Lung (tissue), 12 donors: ENCODE measurements around the gene PACRG. TPM values are rescaled to one million over a fixed set of nuclear protein-coding genes. Genes with fewer than 3 reads are reported as not detected.

Source experiments
- ATAC-seq: fragments of 200-7000 bp; cut with Tn5 transposase; one replicate; pipeline ENCODE4 v1.9.1; 2020; ENCODE audit warnings: moderate number of reproducible peaks; ENCODE audit not compliant: insufficient read depth, low FRiP score
- DNase-seq, 3 donors: peaks; one replicate each; pipeline ENCODE4 v3.0.0-alpha.2; 2013 to 2017
- H3K27ac ChIP-seq, 2 donors: one replicate each; pipeline ENCODE4 v1.5.1; 2013; ENCODE audit warnings: mild to moderate bottlenecking in 2 of 2, moderate library complexity in 2 of 2, control low read depth in 1 of 2, inconsistent platforms in 1 of 2, low read depth in 1 of 2, low read length in 1 of 2
- H3K27me3 ChIP-seq, 3 donors: one replicate each; pipeline ENCODE4 v1.5.1; 2013; ENCODE audit warnings: low read length in 2 of 3; ENCODE audit not compliant: control insufficient read depth in 3 of 3, insufficient read depth in 3 of 3
- H3K36me3 ChIP-seq, 4 donors: one replicate each; pipeline ENCODE4 v1.5.1; 2013; ENCODE audit warnings: low read length in 4 of 4, mild to moderate bottlenecking in 1 of 4, moderate library complexity in 1 of 4; ENCODE audit not compliant: control insufficient read depth in 4 of 4, insufficient read depth in 4 of 4
- H3K4me1 ChIP-seq, 5 donors: one replicate each; pipeline ENCODE4 v1.5.1; 2013; ENCODE audit warnings: low read length in 5 of 5, mild to moderate bottlenecking in 2 of 5, moderate library complexity in 1 of 5; ENCODE audit not compliant: control insufficient read depth in 5 of 5, insufficient read depth in 5 of 5
- H3K4me3 ChIP-seq: one replicate; pipeline ENCODE4 v1.5.1; 2013; ENCODE audit warnings: mild to moderate bottlenecking, control low read depth, moderate library complexity
- H3K9ac ChIP-seq, 2 donors: one replicate each; pipeline ENCODE4 v1.5.1; 2013; ENCODE audit warnings: low read length in 2 of 2, control low read depth in 1 of 2; ENCODE audit not compliant: insufficient read depth in 1 of 2
- H3K9me3 ChIP-seq, 4 donors: one replicate each; pipeline ENCODE4 v1.5.1; 2013; ENCODE audit warnings: low read length in 3 of 4, mild to moderate bottlenecking in 1 of 4, moderate library complexity in 1 of 4; ENCODE audit not compliant: control insufficient read depth in 4 of 4, insufficient read depth in 3 of 4
- WGBS, 2 donors: extraction: QIAGEN DNeasy Blood & Tissue Kit; methylation state at CpG; one replicate each; pipeline ENCODE4 v1.1.7; 2013; 5-methylcytosine and 5-hydroxymethylcytosine counted together
- polyA plus RNA-seq, 2 donors: library from polyadenylated mRNA; stranded (reverse); fragments of 200-250 nt; gene quantifications; one replicate each; pipeline ENCODE4 v1.2.1, GENCODE V29; 2013
- total RNA-seq, 2 donors: library from RNA; depleted of rRNA in 1 of 2; stranded (reverse); fragments of >200 nt in 1 of 2; gene quantifications; one replicate each; pipeline ENCODE4 v1.2.1, GENCODE V29; 2014 to 2021
- TF ChIP-seq, protein P1 (sequence below): IDR thresholded peaks from 2 replicates; pipeline ENCODE4 v1.5.1; 2012; ENCODE audit warnings: mild to moderate bottlenecking; ENCODE audit errors: control extremely low read depth, extremely low read depth
- donor health status: control.
- donor health status: control.
- donor health status: Bipolar disorder and iron deficiency.
- donor health status: healthy.
- donor health status: DM: yes; HTN: yes; CAD: no.

Gene PACRG
- total and polyA plus RNA-seq, 4 donors, result 3.8 to 26.6 (median 7.4) TPM

DNA sequence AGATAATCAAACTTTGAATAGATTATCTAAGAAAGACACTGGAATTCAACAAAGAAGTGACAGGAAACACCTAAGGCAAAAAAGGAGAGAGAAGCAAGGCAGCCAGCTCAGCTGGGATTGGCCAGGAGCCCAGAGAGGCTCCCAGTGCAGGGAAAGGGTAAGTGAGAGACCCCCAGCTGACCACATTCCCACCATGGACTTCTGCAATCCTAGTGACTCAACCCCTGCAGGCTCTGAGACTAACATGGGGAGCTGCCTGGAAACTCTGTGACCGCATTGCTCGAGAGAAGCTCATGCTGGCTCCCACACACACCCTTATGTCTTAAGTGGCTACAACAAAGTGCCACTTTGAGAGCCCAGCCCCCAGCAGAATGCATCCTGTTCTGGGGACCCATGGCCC is 215.1 kb downstream of the PACRG start:
- Histone ChIP-seq H3K27me3 (no peaks in the 10 kb centered on the region), H3K4me1 (peaks cover 0 to 10% (median 0%) of the 10 kb centered on the region in 5 donors), H3K9ac (no peak overlapping the region), H3K27ac (no peak overlapping the region), H3K9me3 (peaks cover 0 to 12% (median 1%) of the 10 kb centered on the region in 4 donors), H3K36me3 (no peaks in the 10 kb centered on the region), H3K4me3 (no peak overlapping the region)
- 85 to 90% methylated on average over 2 of the region's 2 CpGs for WGBS, 2 donors
- ATAC-seq (no peak), DNase-seq (peak in 1 of 3 donors; percentile 28)
- TF ChIP-seq, protein P1, sequence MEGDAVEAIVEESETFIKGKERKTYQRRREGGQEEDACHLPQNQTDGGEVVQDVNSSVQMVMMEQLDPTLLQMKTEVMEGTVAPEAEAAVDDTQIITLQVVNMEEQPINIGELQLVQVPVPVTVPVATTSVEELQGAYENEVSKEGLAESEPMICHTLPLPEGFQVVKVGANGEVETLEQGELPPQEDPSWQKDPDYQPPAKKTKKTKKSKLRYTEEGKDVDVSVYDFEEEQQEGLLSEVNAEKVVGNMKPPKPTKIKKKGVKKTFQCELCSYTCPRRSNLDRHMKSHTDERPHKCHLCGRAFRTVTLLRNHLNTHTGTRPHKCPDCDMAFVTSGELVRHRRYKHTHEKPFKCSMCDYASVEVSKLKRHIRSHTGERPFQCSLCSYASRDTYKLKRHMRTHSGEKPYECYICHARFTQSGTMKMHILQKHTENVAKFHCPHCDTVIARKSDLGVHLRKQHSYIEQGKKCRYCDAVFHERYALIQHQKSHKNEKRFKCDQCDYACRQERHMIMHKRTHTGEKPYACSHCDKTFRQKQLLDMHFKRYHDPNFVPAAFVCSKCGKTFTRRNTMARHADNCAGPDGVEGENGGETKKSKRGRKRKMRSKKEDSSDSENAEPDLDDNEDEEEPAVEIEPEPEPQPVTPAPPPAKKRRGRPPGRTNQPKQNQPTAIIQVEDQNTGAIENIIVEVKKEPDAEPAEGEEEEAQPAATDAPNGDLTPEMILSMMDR, result no peak

DNA sequence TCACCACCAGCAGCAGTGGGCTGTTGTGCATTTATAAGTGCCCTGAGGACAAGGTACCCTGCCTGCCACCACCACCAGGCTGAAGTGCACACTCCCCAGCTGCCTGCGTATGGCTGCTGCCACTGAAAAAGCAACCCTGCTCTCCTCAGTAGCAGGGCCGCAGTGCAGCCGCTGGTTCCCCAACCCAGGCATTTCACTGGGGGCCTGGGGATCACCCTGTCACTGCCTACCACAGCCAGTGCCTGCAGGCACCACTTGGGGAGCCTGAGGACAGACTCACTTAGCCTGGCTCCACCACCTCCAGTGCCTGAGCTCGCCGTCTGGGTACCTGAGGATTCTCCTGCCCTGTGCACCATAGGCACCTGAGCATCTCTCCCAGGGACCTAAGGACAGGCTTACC is 215.6 kb downstream of the PACRG start:
- Histone ChIP-seq H3K36me3 (no peaks in the 10 kb centered on the region), H3K9ac (no peak overlapping the region), H3K27me3 (no peaks in the 10 kb centered on the region), H3K4me3 (no peak overlapping the region), H3K4me1 (peaks cover 0 to 10% (median 0%) of the 10 kb centered on the region in 5 donors), H3K9me3 (peaks cover 0 to 12% (median 1%) of the 10 kb centered on the region in 4 donors), H3K27ac (no peak overlapping the region)
- DNase-seq, result no peak
- TF ChIP-seq, protein P1, result no peak
- WGBS, 2 donors, result 75 to 88% methylated on average over 5 of the region's 5 CpGs
- no peak for ATAC-seq

DNA sequence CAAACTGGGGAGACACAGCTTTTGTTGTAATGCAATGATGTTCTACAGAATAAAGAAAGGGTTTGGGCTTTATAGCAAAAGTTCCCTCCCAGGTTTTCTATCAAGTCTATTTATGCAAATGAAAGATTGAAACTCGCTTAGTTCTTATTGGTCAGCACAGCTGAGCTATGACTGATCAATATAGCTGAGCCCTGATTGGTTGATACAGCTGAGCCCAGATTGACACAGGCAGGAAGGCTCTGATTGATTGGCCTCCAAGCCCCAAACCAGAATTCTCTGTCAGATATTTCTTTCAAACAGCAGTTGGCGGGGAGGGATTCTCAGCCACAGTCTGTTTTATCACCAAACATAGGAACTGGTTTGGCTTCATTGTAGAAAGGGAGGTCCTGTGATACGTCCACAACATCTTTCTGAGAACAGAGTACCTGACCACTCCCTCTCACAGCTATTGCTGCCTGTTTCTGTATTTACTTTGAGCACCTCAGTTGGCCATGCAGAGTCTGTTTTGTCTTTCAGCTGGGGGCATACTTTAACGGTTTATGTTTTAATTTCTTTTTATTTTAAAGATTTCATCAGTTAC is 223.5 kb downstream of the PACRG start:
- Histone ChIP-seq H3K9ac (no peak overlapping the region), H3K9me3 (no peaks in the 10 kb centered on the region), H3K4me1 (no peaks in the 10 kb centered on the region), H3K4me3 (no peak overlapping the region), H3K27me3 (no peaks in the 10 kb centered on the region), H3K27ac (no peak overlapping the region), H3K36me3 (no peaks in the 10 kb centered on the region)
- TF ChIP-seq, protein P1, result no peak
- ATAC-seq (no peak), DNase-seq (no peak)
- WGBS, 2 donors, result 72 to 85% methylated on average over 4 of the region's 4 CpGs

DNA sequence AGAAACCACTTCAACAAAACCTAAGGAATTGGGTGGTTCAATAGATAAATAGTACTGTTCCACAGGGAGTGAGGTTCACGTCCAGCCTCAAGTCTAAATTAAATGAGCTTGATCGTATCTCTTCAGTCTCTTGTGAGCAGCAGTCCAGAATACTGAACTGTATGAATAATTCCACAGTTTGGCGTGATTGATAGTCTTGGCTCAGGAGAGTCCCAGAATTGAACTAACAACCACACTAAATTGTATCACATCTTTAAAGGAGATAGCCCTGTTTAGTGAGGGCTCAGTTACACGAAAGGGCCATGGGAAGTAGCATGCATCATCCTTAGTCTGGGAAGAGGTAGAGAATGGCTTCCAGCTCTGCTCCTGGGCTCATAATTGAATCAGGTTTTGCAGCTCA is 224.6 kb downstream of the PACRG start:
- H3K4me3 ChIP-seq, result no peak overlapping the region
- H3K36me3 ChIP-seq, result no peaks in the 10 kb centered on the region
- no peak for ATAC-seq
- H3K9me3 ChIP-seq, result no peaks in the 10 kb centered on the region
- WGBS, 2 donors, result 86% methylated on average over 4 of the region's 4 CpGs
- no peaks in the 10 kb centered on the region for H3K4me1 ChIP-seq
- TF ChIP-seq, protein P1, result no peak
- no peak overlapping the region for H3K27ac ChIP-seq
- no peaks in the 10 kb centered on the region for H3K27me3 ChIP-seq
- no peak overlapping the region for H3K9ac ChIP-seq
- no peak for DNase-seq
